GM19099 (cell line): ENCODE results near the gene ECSCR.
A peak's percentile ranks its signal among the peaks of the same experiment; 100 is the strongest.

Source experiments
- POLR2A ChIP-seq: IDR thresholded peaks from 3 replicates; pipeline ENCODE4 v1.6.1; 2011; ENCODE audit warnings: low read depth; ENCODE audit not compliant: insufficient read length; ENCODE audit errors: extremely low read depth

ECSCR gene

GRCh38 chr5:139453683-139454567, 8.6 kb downstream of the ECSCR start:
- TF ChIP-seq POLR2A: no peak

- TF ChIP-seq POLR2A: no peak
Measured at GRCh38 chr5:139451878-139452660, 10.5 kb downstream of the ECSCR start.

GRCh38 chr5:139451176-139451575, 11.4 kb downstream of the ECSCR start:
- TF ChIP-seq POLR2A: no peak

GRCh38 chr5:139446956-139447779, 15.4 kb downstream of the ECSCR start:
- TF ChIP-seq POLR2A: no peak

GRCh38 chr5:139445325-139446170, 17.0 kb downstream of the ECSCR start:
- no peak for TF ChIP-seq POLR2A

GRCh38 chr5:139443831-139444453, 18.6 kb downstream of the ECSCR start:
- no peak for TF ChIP-seq POLR2A

- peak; percentile 64 for TF ChIP-seq POLR2A
Measured at GRCh38 chr5:139439013-139439903, 23.3 kb downstream of the ECSCR start, which contains the start of gene DNAJC18. DNAJC18 (minus strand) TSS chr5:139439525; CDS start chr5:139439445, 80 bp downstream.

- no peak for TF ChIP-seq POLR2A
Measured at GRCh38 chr5:139438707-139439012, 23.9 kb downstream of the ECSCR start.

GRCh38 chr5:139435676-139436075, 26.9 kb downstream of the ECSCR start:
- no peak for TF ChIP-seq POLR2A

GRCh38 chr5:139431706-139432105, 30.8 kb downstream of the ECSCR start:
- no peak for TF ChIP-seq POLR2A

- no peak for TF ChIP-seq POLR2A
Measured at GRCh38 chr5:139430015-139430414, 32.5 kb downstream of the ECSCR start.

GRCh38 chr5:139426203-139426885, 36.2 kb downstream of the ECSCR start:
- TF ChIP-seq POLR2A: no peak

GRCh38 chr5:139425497-139425896, 37.0 kb downstream of the ECSCR start:
- TF ChIP-seq POLR2A: no peak
